Neural cell (in vitro differentiated cells): ENCODE results near the gene MYRIP. TPM values are rescaled to one million over a fixed set of nuclear protein-coding genes. Genes with fewer than 3 reads are reported as not detected.

Experiments
- H2AFZ ChIP-seq: fragments of 200-600, 300-800 bp; sonication (generic), shearing (Covaris generic); 2 replicates; pipeline ENCODE4 v1.6.0; 2014; ENCODE audit warnings: low read depth, mild to moderate bottlenecking, antibody characterized with exemption, low read length, moderate library complexity
- H3F3A ChIP-seq: fragments of 200-600 bp; shearing (Covaris generic); 2 replicates; pipeline ENCODE4 v1.6.1; 2016; ENCODE audit warnings: mild to moderate bottlenecking, moderate library complexity, mixed read lengths, antibody characterized with exemption, low read length; ENCODE audit not compliant: insufficient read depth, poor library complexity, severe bottlenecking
- H3K27ac ChIP-seq: fragments of 200-600, 300-800 bp; sonication (generic), shearing (Covaris generic); 2 replicates; pipeline ENCODE4 v1.5.1; 2014; ENCODE audit warnings: mild to moderate bottlenecking, low read length, moderate library complexity
- H3K27me3 ChIP-seq: fragments of 300-800, 200-600 bp; sonication (generic), shearing (Covaris generic); 2 replicates; pipeline ENCODE4 v1.6.0; 2014; ENCODE audit warnings: mild to moderate bottlenecking, low read depth, low read length, moderate library complexity; ENCODE audit not compliant: insufficient read depth
- H3K36me3 ChIP-seq: fragments of 300-800, 200-600 bp; sonication (generic), shearing (Covaris generic); 2 replicates; pipeline ENCODE4 v1.5.1; 2014; ENCODE audit warnings: mild to moderate bottlenecking, antibody characterized with exemption, low read length, moderate library complexity; ENCODE audit not compliant: insufficient read depth
- H3K4me2 ChIP-seq: fragments of 300-800, 200-600 bp; sonication (generic), shearing (Covaris generic); 2 replicates; pipeline ENCODE4 v1.6.0; 2014; ENCODE audit warnings: mild to moderate bottlenecking, low read length
- H3K4me3 ChIP-seq: fragments of 300-800, 200-600 bp; sonication (generic), shearing (Covaris generic); 2 replicates; pipeline ENCODE4 v1.5.1; 2014; ENCODE audit warnings: mild to moderate bottlenecking, low read length, moderate library complexity
- H3K79me2 ChIP-seq: fragments of 200-600 bp; shearing (Covaris generic); replicated peaks from 2 replicates; pipeline ENCODE4 v1.6.0; 2014; ENCODE audit warnings: mild to moderate bottlenecking, low read length, moderate library complexity; ENCODE audit not compliant: insufficient read depth
- H3K9ac ChIP-seq: fragments of 300-800, 200-600 bp; sonication (generic), shearing (Covaris generic); 2 replicates; pipeline ENCODE4 v1.6.1; 2016; ENCODE audit warnings: mild to moderate bottlenecking, low read length, mixed read lengths
- H3K9me2 ChIP-seq: fragments of 200-600 bp; shearing (Covaris generic); 2 replicates; pipeline ENCODE4 v1.6.1; 2016; ENCODE audit warnings: mild to moderate bottlenecking, low read length, mixed read lengths; ENCODE audit not compliant: insufficient read depth
- H3K9me3 ChIP-seq: fragments of 200-600, 300-800 bp; sonication (generic), shearing (Covaris generic); 2 replicates; pipeline ENCODE4 v1.6.1; 2016; ENCODE audit warnings: mild to moderate bottlenecking, mixed run types, low read length, moderate library complexity, mixed read lengths
- H4K20me1 ChIP-seq: fragments of 200-600 bp; shearing (Covaris generic); 2 replicates; pipeline ENCODE4 v1.6.1; 2016; ENCODE audit warnings: mild to moderate bottlenecking, mixed run types; ENCODE audit not compliant: insufficient read depth
- CTCF ChIP-seq: fragments of 450-650 bp; IDR thresholded peaks from 2 replicates; pipeline ENCODE4 v1.5.1; 2014; ENCODE audit warnings: antibody characterized with exemption, mild to moderate bottlenecking, moderate library complexity; ENCODE audit not compliant: poor library complexity, severe bottlenecking
- EP300 ChIP-seq: fragments of 450-650 bp; conservative IDR thresholded peaks from 2 replicates; pipeline ENCODE4 v1.6.1; 2014; ENCODE audit warnings: antibody characterized with exemption, mild to moderate bottlenecking, moderate library complexity; ENCODE audit not compliant: poor library complexity, severe bottlenecking
- EZH2 ChIP-seq: fragments of 200-600, 300-800 bp; shearing (Covaris generic), sonication (generic); IDR thresholded peaks from 2 replicates; pipeline ENCODE4 v1.6.1; 2014; ENCODE audit warnings: antibody characterized with exemption, low read length, borderline replicate concordance, mild to moderate bottlenecking; ENCODE audit not compliant: insufficient read depth, poor library complexity, severe bottlenecking
- MXI1 ChIP-seq: fragments of 450-650 bp; conservative IDR thresholded peaks from 2 replicates; pipeline ENCODE4 v1.6.1; 2014; ENCODE audit warnings: antibody characterized with exemption, mild to moderate bottlenecking; ENCODE audit not compliant: poor library complexity, severe bottlenecking
- POLR2AphosphoS5 ChIP-seq: IDR thresholded peaks from 2 replicates; pipeline ENCODE4 v1.6.1; 2012
- RAD21 ChIP-seq: fragments of 450-650 bp; conservative IDR thresholded peaks from 2 replicates; pipeline ENCODE4 v1.6.1; 2014; ENCODE audit warnings: antibody characterized with exemption, mild to moderate bottlenecking, moderate library complexity
- REST ChIP-seq: IDR thresholded peaks from 2 replicates; pipeline ENCODE4 v1.6.1; 2012; ENCODE audit warnings: borderline replicate concordance
- SMC3 ChIP-seq: fragments of 450-650 bp; conservative IDR thresholded peaks from 2 replicates; pipeline ENCODE4 v1.6.1; 2014; ENCODE audit warnings: antibody characterized with exemption, mild to moderate bottlenecking, moderate library complexity; ENCODE audit not compliant: poor library complexity
- TAF1 ChIP-seq: IDR thresholded peaks from 2 replicates; pipeline ENCODE4 v1.6.1; 2012; ENCODE audit warnings: low read depth
- polyA plus RNA-seq: library from polyadenylated mRNA; depleted of rRNA; stranded (reverse); fragments of >200 nt; gene quantifications from 2 replicates; pipeline ENCODE4 v1.2.3, GENCODE V29; 2014

The MYRIP gene
- polyA plus RNA-seq, 1 donor from 2014 or later: 0.76 TPM

- Histone ChIP-seq H4K20me1 (no peaks in the 10 kb centered on the region), H3K36me3 (no peaks in the 10 kb centered on the region), H3K79me2 (no peaks in the 10 kb centered on the region), H3K27ac (no peak overlapping the region), H3K4me2 (no peak overlapping the region), H3K9me2 (no peaks in the 10 kb centered on the region), H3K4me3 (no peak overlapping the region), H3F3A (no peaks in the 10 kb centered on the region), H3K9me3 (no peaks in the 10 kb centered on the region), H3K27me3 (no peaks in the 10 kb centered on the region), H3K9ac (no peak overlapping the region), H2AFZ (no peak overlapping the region)
- no peak for TF ChIP-seq RAD21
- no peak for TF ChIP-seq EP300
- no peak for TF ChIP-seq TAF1
- no peak for TF ChIP-seq SMC3
- no peak for TF ChIP-seq EZH2
- TF ChIP-seq POLR2AphosphoS5: no peak
- no peak for TF ChIP-seq CTCF
- TF ChIP-seq REST: no peak
- no peak for TF ChIP-seq MXI1
These were observed 488.7 kb downstream of the MYRIP start for GRCh38 chr3:40298075-40298474.

DNA sequence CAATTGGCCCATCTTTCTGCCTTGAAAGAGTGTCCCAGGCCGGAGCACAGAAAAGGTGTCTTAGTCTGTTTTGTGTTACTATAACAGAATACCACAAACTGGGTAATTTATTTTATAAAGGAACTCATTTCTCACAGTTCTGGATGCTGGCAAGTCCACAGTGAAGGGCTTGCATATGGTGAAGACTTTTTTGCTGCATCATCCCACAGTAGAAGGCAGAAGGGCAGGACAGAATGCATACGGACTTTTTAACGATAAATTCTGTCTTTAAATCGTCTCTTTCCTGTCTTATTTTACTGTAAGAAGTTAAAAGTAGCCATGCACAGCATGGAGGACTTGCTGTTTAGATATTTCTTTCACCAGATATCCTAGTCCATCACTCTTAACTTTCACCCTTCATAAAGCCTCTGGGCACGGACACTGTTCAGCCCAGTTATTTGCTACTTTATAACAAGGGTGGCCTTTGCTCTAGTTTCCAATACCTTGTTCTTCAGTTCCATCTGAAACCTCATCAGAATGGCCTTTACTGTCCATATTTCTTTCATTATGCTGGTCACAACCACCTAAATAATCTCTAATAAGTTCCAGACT lies 489.8 kb downstream of the MYRIP start:
- Histone ChIP-seq H4K20me1 (no peaks in the 10 kb centered on the region), H3K4me3 (no peak overlapping the region), H3K9me2 (no peaks in the 10 kb centered on the region), H3K27ac (no peak overlapping the region), H2AFZ (no peak overlapping the region), H3F3A (no peaks in the 10 kb centered on the region), H3K4me2 (no peak overlapping the region), H3K36me3 (no peaks in the 10 kb centered on the region), H3K79me2 (no peaks in the 10 kb centered on the region), H3K9me3 (no peaks in the 10 kb centered on the region), H3K27me3 (no peaks in the 10 kb centered on the region), H3K9ac (no peak overlapping the region)
- no peak for TF ChIP-seq SMC3
- no peak for TF ChIP-seq TAF1
- no peak for TF ChIP-seq EP300
- TF ChIP-seq CTCF: no peak
- TF ChIP-seq POLR2AphosphoS5: no peak
- TF ChIP-seq EZH2: no peak
- TF ChIP-seq MXI1: no peak
- TF ChIP-seq RAD21: no peak
- no peak for TF ChIP-seq REST
